KMS-11 (cell line): Measurements from ENCODE around the gene GRID2.

Source experiments
- H2AFZ ChIP-seq: fragments of 200-600 bp; sonication (generic); 2 replicates; pipeline ENCODE4 v1.6.1; 2016; ENCODE audit warnings: antibody characterized with exemption, mixed run types, low read depth
- H3K27ac ChIP-seq: fragments of 200-600 bp; sonication (generic); 2 replicates; pipeline ENCODE4 v1.6.1; 2016; ENCODE audit warnings: mild to moderate bottlenecking, mixed run types
- H3K27me3 ChIP-seq: fragments of 200-600 bp; sonication (generic); 2 replicates; pipeline ENCODE4 v1.6.1; 2017; ENCODE audit warnings: mild to moderate bottlenecking, low read depth, mixed run types, moderate library complexity; ENCODE audit not compliant: insufficient read depth
- H3K36me3 ChIP-seq: fragments of 200-600 bp; sonication (generic); 2 replicates; pipeline ENCODE4 v1.6.1; 2017; ENCODE audit warnings: mild to moderate bottlenecking, mixed run types; ENCODE audit not compliant: insufficient read depth
- H3K4me1 ChIP-seq: fragments of 200-600 bp; sonication (generic); 2 replicates; pipeline ENCODE4 v1.6.1; 2016; ENCODE audit warnings: mild to moderate bottlenecking, low read depth, mixed run types; ENCODE audit not compliant: poor library complexity, severe bottlenecking
- H3K4me2 ChIP-seq: fragments of 200-600 bp; sonication (generic); 2 replicates; pipeline ENCODE4 v1.7.0; 2016; ENCODE audit warnings: mild to moderate bottlenecking, mixed run types
- H3K4me3 ChIP-seq: fragments of 200-600 bp; sonication (generic); IDR thresholded peaks from 2 replicates; pipeline ENCODE4 v1.6.1; 2017; ENCODE audit warnings: low read depth, low read length, mixed read lengths; ENCODE audit not compliant: insufficient read depth
- H3K79me2 ChIP-seq: fragments of 200-600 bp; sonication (generic); 2 replicates; pipeline ENCODE4 v1.6.1; 2016; ENCODE audit warnings: low read depth, mixed run types; ENCODE audit not compliant: insufficient read depth
- H3K9ac ChIP-seq: fragments of 200-600 bp; sonication (generic); 2 replicates; pipeline ENCODE4 v1.6.1; 2016; ENCODE audit warnings: mild to moderate bottlenecking, mixed run types
- H4K20me1 ChIP-seq: fragments of 200-600 bp; sonication (generic); 2 replicates; pipeline ENCODE4 v1.6.1; 2016; ENCODE audit warnings: mild to moderate bottlenecking, mixed run types; ENCODE audit not compliant: insufficient read depth
- TF ChIP-seq, protein P1 (sequence below): fragments of 200-600 bp; sonication (generic); conservative IDR thresholded peaks from 2 replicates; pipeline ENCODE4 v1.6.1; 2017; ENCODE audit warnings: low read depth, mild to moderate bottlenecking, antibody characterized with exemption, low read length, moderate library complexity, mixed read lengths

The GRID2 gene

DNA sequence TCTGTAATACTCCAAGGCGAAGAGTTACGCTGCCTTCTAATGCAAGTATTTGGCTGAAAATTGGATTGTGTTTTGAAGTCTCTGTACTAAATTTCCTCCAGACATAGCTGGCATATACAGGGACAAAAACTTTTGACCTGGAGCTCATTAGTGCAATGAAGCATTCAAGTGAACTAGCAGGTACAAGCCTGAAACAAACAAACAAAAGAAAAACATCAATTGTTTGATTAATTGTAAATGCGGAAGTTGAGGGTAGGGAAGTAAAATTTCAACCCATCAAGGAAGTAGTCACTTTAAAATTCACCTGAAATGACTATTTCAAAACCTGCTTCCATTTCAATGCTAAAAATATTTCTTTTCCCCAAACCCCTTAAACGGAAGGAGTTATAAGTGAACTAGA, 1008.5 kb downstream of the GRID2 start:
- no peaks in the 10 kb centered on the region for H4K20me1 ChIP-seq
- no peak overlapping the region for H3K4me2 ChIP-seq
- H3K4me1 ChIP-seq = no peaks in the 10 kb centered on the region
- H3K9ac ChIP-seq = no peak overlapping the region
- no peaks in the 10 kb centered on the region for H3K79me2 ChIP-seq
- TF ChIP-seq, protein P1, sequence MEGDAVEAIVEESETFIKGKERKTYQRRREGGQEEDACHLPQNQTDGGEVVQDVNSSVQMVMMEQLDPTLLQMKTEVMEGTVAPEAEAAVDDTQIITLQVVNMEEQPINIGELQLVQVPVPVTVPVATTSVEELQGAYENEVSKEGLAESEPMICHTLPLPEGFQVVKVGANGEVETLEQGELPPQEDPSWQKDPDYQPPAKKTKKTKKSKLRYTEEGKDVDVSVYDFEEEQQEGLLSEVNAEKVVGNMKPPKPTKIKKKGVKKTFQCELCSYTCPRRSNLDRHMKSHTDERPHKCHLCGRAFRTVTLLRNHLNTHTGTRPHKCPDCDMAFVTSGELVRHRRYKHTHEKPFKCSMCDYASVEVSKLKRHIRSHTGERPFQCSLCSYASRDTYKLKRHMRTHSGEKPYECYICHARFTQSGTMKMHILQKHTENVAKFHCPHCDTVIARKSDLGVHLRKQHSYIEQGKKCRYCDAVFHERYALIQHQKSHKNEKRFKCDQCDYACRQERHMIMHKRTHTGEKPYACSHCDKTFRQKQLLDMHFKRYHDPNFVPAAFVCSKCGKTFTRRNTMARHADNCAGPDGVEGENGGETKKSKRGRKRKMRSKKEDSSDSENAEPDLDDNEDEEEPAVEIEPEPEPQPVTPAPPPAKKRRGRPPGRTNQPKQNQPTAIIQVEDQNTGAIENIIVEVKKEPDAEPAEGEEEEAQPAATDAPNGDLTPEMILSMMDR = no peak
- no peak overlapping the region for H3K4me3 ChIP-seq
- H2AFZ ChIP-seq = no peak overlapping the region
- no peaks in the 10 kb centered on the region for H3K36me3 ChIP-seq
- H3K27ac ChIP-seq = no peak overlapping the region
- no peaks in the 10 kb centered on the region for H3K27me3 ChIP-seq

DNA sequence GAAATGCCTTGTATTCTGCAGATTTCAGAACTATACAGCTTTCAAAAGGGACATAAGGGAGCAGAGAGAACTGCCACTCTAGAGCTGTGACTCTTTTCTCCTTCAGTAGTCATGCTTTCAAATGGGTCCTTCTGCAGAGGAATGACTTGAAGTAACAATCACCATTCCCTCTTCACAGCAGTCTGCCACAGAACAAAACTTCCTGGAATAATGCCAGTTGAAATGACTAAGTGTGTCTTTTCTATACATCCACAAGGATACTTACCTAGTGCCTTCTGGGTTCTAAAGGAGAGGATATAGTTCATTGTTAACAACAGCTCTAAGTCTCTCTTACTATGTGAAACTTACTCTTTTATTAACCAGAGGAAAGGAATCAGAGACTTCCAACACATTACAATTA, 1009.4 kb downstream of the GRID2 start:
- Histone ChIP-seq H3K27ac (no peak overlapping the region), H3K9ac (no peak overlapping the region), H3K4me3 (no peak overlapping the region), H3K27me3 (no peaks in the 10 kb centered on the region), H2AFZ (no peak overlapping the region), H4K20me1 (no peaks in the 10 kb centered on the region), H3K79me2 (no peaks in the 10 kb centered on the region), H3K4me2 (no peak overlapping the region), H3K4me1 (no peaks in the 10 kb centered on the region), H3K36me3 (no peaks in the 10 kb centered on the region)
- TF ChIP-seq, protein P1 = no peak

DNA sequence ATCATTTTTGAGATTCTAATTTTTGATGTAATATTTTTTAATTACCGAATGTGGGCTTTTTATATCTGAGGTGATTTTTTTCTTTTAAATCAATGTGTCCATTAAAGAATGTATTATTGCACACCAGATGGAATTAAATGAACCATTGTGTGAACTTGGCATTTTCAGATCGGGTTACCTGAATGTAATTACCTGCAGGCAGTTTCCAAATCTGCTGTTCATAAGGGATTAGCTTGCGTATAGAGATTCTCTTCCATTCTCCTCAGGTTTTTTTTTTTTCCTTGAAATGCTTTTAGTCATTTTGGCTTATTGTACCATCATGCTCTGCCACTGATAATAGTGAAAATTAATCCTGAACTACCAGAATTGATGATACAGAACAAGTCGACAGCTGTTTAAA, 1013.3 kb downstream of the GRID2 start:
- Histone ChIP-seq H3K27me3 (no peaks in the 10 kb centered on the region), H2AFZ (no peak overlapping the region), H3K4me1 (no peaks in the 10 kb centered on the region), H4K20me1 (no peaks in the 10 kb centered on the region), H3K9ac (no peak overlapping the region), H3K27ac (no peak overlapping the region), H3K4me3 (no peak overlapping the region), H3K79me2 (no peaks in the 10 kb centered on the region), H3K4me2 (no peak overlapping the region), H3K36me3 (no peaks in the 10 kb centered on the region)
- TF ChIP-seq, protein P1 = no peak

DNA sequence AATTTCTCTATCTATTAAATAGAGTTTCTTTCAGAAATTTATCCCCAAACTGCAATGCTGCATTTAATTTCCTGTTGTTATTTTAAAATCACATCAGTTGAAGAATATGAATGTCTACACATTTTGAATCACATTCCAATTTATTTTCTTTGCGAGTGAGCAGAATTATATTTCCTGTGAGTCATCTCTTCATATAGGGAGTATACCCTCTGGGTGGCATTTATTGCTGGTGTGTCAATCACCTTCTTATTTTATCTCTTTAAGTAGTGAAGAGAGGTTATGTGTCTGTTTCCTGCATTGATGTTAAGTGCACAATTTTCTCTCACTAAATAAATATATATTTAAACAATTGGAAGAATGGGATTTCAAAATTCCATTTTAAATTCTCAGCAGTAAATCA, 1013.8 kb downstream of the GRID2 start:
- Histone ChIP-seq H2AFZ (no peak overlapping the region), H3K79me2 (no peaks in the 10 kb centered on the region), H3K27me3 (no peaks in the 10 kb centered on the region), H3K4me2 (no peak overlapping the region), H3K4me1 (no peaks in the 10 kb centered on the region), H3K27ac (no peak overlapping the region), H3K9ac (no peak overlapping the region), H3K36me3 (no peaks in the 10 kb centered on the region), H3K4me3 (no peak overlapping the region), H4K20me1 (no peaks in the 10 kb centered on the region)
- TF ChIP-seq, protein P1 = no peak

DNA sequence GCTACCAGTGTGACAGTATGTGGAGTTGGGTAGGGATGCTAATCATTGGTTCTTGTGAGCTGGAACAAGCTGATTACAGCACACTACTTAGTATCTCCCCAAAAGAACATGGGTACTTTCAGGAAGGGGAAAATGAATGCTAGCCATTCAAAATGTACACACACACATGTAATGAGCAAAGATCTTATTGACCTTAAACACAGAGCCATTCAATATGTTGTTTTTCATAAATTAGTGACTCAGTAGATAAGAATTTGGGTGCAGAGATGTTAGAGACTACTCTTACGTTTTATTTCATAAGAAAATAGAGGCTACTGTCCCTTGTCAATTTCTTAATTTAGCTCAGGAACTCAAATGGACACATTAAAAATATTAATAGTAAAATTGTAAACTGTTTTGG, 1015.3 kb downstream of the GRID2 start:
- TF ChIP-seq, protein P1 = no peak
- Histone ChIP-seq H2AFZ (no peak overlapping the region), H3K4me3 (no peak overlapping the region), H3K4me1 (no peaks in the 10 kb centered on the region), H4K20me1 (no peaks in the 10 kb centered on the region), H3K79me2 (no peaks in the 10 kb centered on the region), H3K27ac (no peak overlapping the region), H3K4me2 (no peak overlapping the region), H3K9ac (no peak overlapping the region), H3K36me3 (no peaks in the 10 kb centered on the region), H3K27me3 (no peaks in the 10 kb centered on the region)
